SK-N-MC (cell line): ENCODE data around the gene PLD1.

ENCODE experiments used
- EZH2 ChIP-seq: fragments of 200-600 bp; sonication (generic); IDR thresholded peaks from one replicate; pipeline ENCODE4 v1.6.1; 2017; ENCODE audit warnings: antibody characterized with exemption
- POLR2AphosphoS5 ChIP-seq: IDR thresholded peaks from 2 replicates; pipeline ENCODE4 v1.6.1; 2012; ENCODE audit warnings: mild to moderate bottlenecking, low read depth, low read length, borderline replicate concordance

DNA sequence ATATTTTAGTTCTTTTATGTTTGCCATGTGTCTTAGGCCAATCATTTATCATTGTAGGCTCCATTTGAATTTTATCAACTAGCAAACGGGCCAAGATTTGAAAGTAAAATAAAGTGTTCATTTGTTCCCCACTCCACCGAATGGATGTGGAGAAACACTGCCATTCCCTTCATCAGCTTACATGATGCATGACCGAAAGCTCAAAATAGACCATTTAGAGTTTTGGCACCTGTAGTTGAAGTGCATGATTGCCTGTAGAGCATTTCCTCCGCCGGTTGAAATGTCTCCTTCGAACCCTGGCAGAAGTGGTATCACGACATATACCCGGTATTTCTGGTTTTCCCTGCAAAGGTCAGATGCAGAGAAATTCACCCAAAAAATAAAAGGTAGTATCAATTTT is 165.6 kb downstream of the PLD1 start:
- TF ChIP-seq POLR2AphosphoS5, result no peak
- no peak for TF ChIP-seq EZH2
